ENCODE data around the gene STING1. TPM values are rescaled to one million over a fixed set of nuclear protein-coding genes. Genes with fewer than 3 reads are reported as not detected.
"Not testable (repeated sequence)": the region's sequence is repeated elsewhere in the genome, so short reads cannot be mapped to it uniquely, and the experiment has no call there.

STING1 gene
- total and polyA plus RNA-seq, 7 experiments from 2014 or later, result 84.6 to 213 (median 130) TPM

GRCh38 chr5:139517683-139518564, 35.4 kb upstream of the STING1 start:
- ChIA-PET POLR2A (interaction anchor here (0.6 to 8.3 kb wide), 16 partner anchors 9 to 172 kb away, joined by 3 to 102 read pairs (median 3); partner anchors contain the start of genes DNAJC18, SPATA24 and UBE2D2), CTCF (interaction anchor here (0.6 to 10.1 kb wide), 12 partner anchors 23 to 248 kb away, joined by 3 to 310 read pairs (median 4); partner anchors contain the start of gene SPATA24)
- peaks cover 0 to 1% (median 0%) of the 10 kb centered on the region in 11 donors for H3K9me3 Mint-ChIP-seq
- ATAC-seq (peak; percentile 97), DNase-seq (peak; percentile 78 to 97 (median 89))
- peak overlapping the region; percentile 93 to 99 (median 96) for H3K27ac Mint-ChIP-seq
- Histone ChIP-seq H3K4me1 (ENCODE audit: control insufficient read depth in 2 of 2, insufficient read depth in 2 of 2, low read length in 2 of 2) (peaks cover 0 to 3% of the 10 kb centered on the region in 2 donors), H3K27me3 (ENCODE audit: control insufficient read depth in 2 of 2, insufficient read depth in 2 of 2, low read length in 2 of 2) (no peaks in the 10 kb centered on the region), H3K36me3 (ENCODE audit: control insufficient read depth in 2 of 3, insufficient read depth in 3 of 3, low read length in 3 of 3) (no peaks in the 10 kb centered on the region), H3K9me3 (ENCODE audit: control insufficient read depth in 2 of 3, low read length in 3 of 3) (no peaks in the 10 kb centered on the region), H3K4me3 (ENCODE audit: low read length) (peak overlapping the region; percentile 79), H3K27ac (ENCODE audit: low read depth, low read length) (peak overlapping the region; percentile 90)
- H3K27me3 Mint-ChIP-seq, result no peaks in the 10 kb centered on the region
- H3K36me3 Mint-ChIP-seq, result no peaks in the 10 kb centered on the region
- peaks cover 14 to 34% (median 26%) of the 10 kb centered on the region in 7 donors for H3K4me1 Mint-ChIP-seq
- intact Hi-C loops (cut with micrococcal nuclease), result loop anchor here (1.0 to 10.0 kb wide), 11 partner anchors 25 to 323 kb away; partner anchors contain the start of genes UBE2D2 (in 2 of the 2), PAIP2 (in 1 of the 2) and SIL1 (in 1 of the 2)
- peak overlapping the region; percentile 88 to 93 (median 90) for H3K4me3 Mint-ChIP-seq

GRCh38 chr5:139514486-139514856, 31.9 kb upstream of the STING1 start:
- Histone ChIP-seq H3K36me3 (ENCODE audit: control insufficient read depth in 2 of 3, insufficient read depth in 3 of 3, low read length in 3 of 3) (no peaks in the 10 kb centered on the region), H3K4me1 (ENCODE audit: control insufficient read depth in 2 of 2, insufficient read depth in 2 of 2, low read length in 2 of 2) (peaks cover 7 to 26% of the 10 kb centered on the region in 2 donors), H3K9me3 (ENCODE audit: control insufficient read depth in 2 of 3, low read length in 3 of 3) (no peaks in the 10 kb centered on the region), H3K27me3 (ENCODE audit: control insufficient read depth in 2 of 2, insufficient read depth in 2 of 2, low read length in 2 of 2) (no peaks in the 10 kb centered on the region), H3K27ac (ENCODE audit: low read depth, low read length) (no peak overlapping the region), H3K4me3 (ENCODE audit: low read length) (no peak overlapping the region)
- Mint-ChIP-seq H3K4me3 (no peak overlapping the region), H3K27ac (peak overlapping the region in 1 of 9 donors; percentile 34), H3K27me3 (no peaks in the 10 kb centered on the region), H3K9me3 (peaks cover 0 to 5% (median 0%) of the 10 kb centered on the region in 11 donors), H3K36me3 (peaks cover 0 to 5% (median 0%) of the 10 kb centered on the region in 5 donors), H3K4me1 (peaks cover 45 to 63% (median 60%) of the 10 kb centered on the region in 7 donors)
- intact Hi-C loops (cut with micrococcal nuclease), result loop anchor here (5.0 to 10.0 kb wide), 3 partner anchors 42 to 320 kb away; partner anchors contain the start of genes SMIM33 (in 2 of the 2), MATR3 (in 1 of the 2) and SIL1 (in 1 of the 2)
- DNase-seq (no peak), ATAC-seq (no peak)
- CTCF ChIA-PET, result interaction anchor here (1.0 to 10.1 kb wide), 16 partner anchors 10 to 226 kb away, joined by 3 to 310 read pairs (median 6); partner anchors contain the start of genes DNAJC18, SMIM33 and STING1
- POLR2A ChIA-PET, result interaction anchor here (1.6 to 8.3 kb wide), 6 partner anchors 33 to 172 kb away, joined by 5 to 102 read pairs (median 6); partner anchors contain the start of genes PAIP2, SMIM33, SPATA24 and STING1

GRCh38 chr5:139513852-139514485, 31.4 kb upstream of the STING1 start:
- Mint-ChIP-seq H3K9me3 (peaks cover 0 to 5% (median 0%) of the 10 kb centered on the region in 11 donors), H3K27ac (peak overlapping the region; percentile 34 to 91 (median 61)), H3K4me1 (peaks cover 44 to 63% (median 58%) of the 10 kb centered on the region in 7 donors), H3K36me3 (peaks cover 0 to 5% (median 0%) of the 10 kb centered on the region in 5 donors), H3K4me3 (peak overlapping the region in 3 of 10 donors; percentile 1 to 38 (median 8)), H3K27me3 (no peaks in the 10 kb centered on the region)
- Histone ChIP-seq H3K4me3 (ENCODE audit: low read length) (no peak overlapping the region), H3K9me3 (ENCODE audit: control insufficient read depth in 2 of 3, low read length in 3 of 3) (no peaks in the 10 kb centered on the region), H3K27me3 (ENCODE audit: control insufficient read depth in 2 of 2, insufficient read depth in 2 of 2, low read length in 2 of 2) (no peaks in the 10 kb centered on the region), H3K27ac (ENCODE audit: low read depth, low read length) (no peak overlapping the region), H3K36me3 (ENCODE audit: control insufficient read depth in 2 of 3, insufficient read depth in 3 of 3, low read length in 3 of 3) (no peaks in the 10 kb centered on the region), H3K4me1 (ENCODE audit: control insufficient read depth in 2 of 2, insufficient read depth in 2 of 2, low read length in 2 of 2) (peaks cover 7 to 26% of the 10 kb centered on the region in 2 donors)
- intact Hi-C loops (cut with micrococcal nuclease), result loop anchor here (1.0 to 10.0 kb wide), 12 partner anchors 31 to 319 kb away; partner anchors contain the start of genes DNAJC18 (in 2 of the 2), SMIM33 (in 2 of the 2), STING1 (in 2 of the 2) and MATR3 (in 1 of the 2)
- ChIA-PET POLR2A (interaction anchor here (1.2 to 8.3 kb wide), 8 partner anchors 33 to 172 kb away, joined by 5 to 102 read pairs (median 6); partner anchors contain the start of genes DNAJC18, PAIP2, SMIM33 and SPATA24), CTCF (interaction anchor here (0.6 to 10.1 kb wide), 21 partner anchors 11 to 226 kb away, joined by 3 to 310 read pairs (median 6); partner anchors contain the start of genes DNAJC18, SMIM33 and STING1)
- ATAC-seq, result no peak
- no peak for DNase-seq

GRCh38 chr5:139513434-139513833, 30.9 kb upstream of the STING1 start:
- Mint-ChIP-seq H3K4me1 (peaks cover 39 to 59% (median 54%) of the 10 kb centered on the region in 7 donors), H3K27ac (peak overlapping the region; percentile 34 to 92 (median 62))
- H3K36me3 Mint-ChIP-seq, result not testable (repeated sequence)

GRCh38 chr5:139512786-139513390, 30.3 kb upstream of the STING1 start:
- intact Hi-C loops (cut with micrococcal nuclease), result loop anchor here (1.0 to 10.0 kb wide), 12 partner anchors 30 to 318 kb away; partner anchors contain the start of genes DNAJC18 (in 2 of the 2), SMIM33 (in 2 of the 2), STING1 (in 2 of the 2) and MATR3 (in 1 of the 2)
- no peaks in the 10 kb centered on the region for H3K27me3 Mint-ChIP-seq
- peak in 1 of 9 donors; percentile 14 for DNase-seq
- Histone ChIP-seq H3K36me3 (ENCODE audit: control insufficient read depth in 2 of 3, insufficient read depth in 3 of 3, low read length in 3 of 3) (no peaks in the 10 kb centered on the region), H3K27me3 (ENCODE audit: control insufficient read depth in 2 of 2, insufficient read depth in 2 of 2, low read length in 2 of 2) (no peaks in the 10 kb centered on the region), H3K27ac (ENCODE audit: low read depth, low read length) (no peak overlapping the region), H3K4me1 (ENCODE audit: control insufficient read depth in 2 of 2, insufficient read depth in 2 of 2, low read length in 2 of 2) (peaks cover 7 to 26% of the 10 kb centered on the region in 2 donors), H3K4me3 (ENCODE audit: low read length) (no peak overlapping the region), H3K9me3 (ENCODE audit: control insufficient read depth in 2 of 3, low read length in 3 of 3) (no peaks in the 10 kb centered on the region)
- no peak for ATAC-seq
- ChIA-PET POLR2A (interaction anchor here (0.9 to 8.3 kb wide), 11 partner anchors 17 to 171 kb away, joined by 3 to 102 read pairs (median 6); partner anchors contain the start of genes DNAJC18, PAIP2, SPATA24 and STING1), CTCF (interaction anchor here (0.7 to 10.1 kb wide), 23 partner anchors 10 to 121 kb away, joined by 3 to 310 read pairs (median 5); partner anchors contain the start of genes DNAJC18, SMIM33, STING1 and UBE2D2)
- H3K27ac Mint-ChIP-seq, result peak overlapping the region; percentile 61 to 92 (median 83)
- peak overlapping the region in 8 of 10 donors; percentile 15 to 84 (median 74) for H3K4me3 Mint-ChIP-seq
- peaks cover 0 to 5% (median 0%) of the 10 kb centered on the region in 11 donors for H3K9me3 Mint-ChIP-seq
- peaks cover 37 to 55% (median 50%) of the 10 kb centered on the region in 7 donors for H3K4me1 Mint-ChIP-seq
- peaks cover 0 to 5% (median 0%) of the 10 kb centered on the region in 5 donors for H3K36me3 Mint-ChIP-seq

More at GRCh38 chr5:139513434-139513833, 30.9 kb upstream of the STING1 start:
- H3K9me3 ChIP-seq (ENCODE audit: control insufficient read depth in 2 of 3, low read length in 3 of 3); H3K27me3 ChIP-seq (ENCODE audit: control insufficient read depth in 2 of 2, insufficient read depth in 2 of 2, low read length in 2 of 2); H3K27ac ChIP-seq (ENCODE audit: low read depth, low read length); H3K36me3 ChIP-seq (ENCODE audit: control insufficient read depth in 2 of 3, insufficient read depth in 3 of 3, low read length in 3 of 3); H3K9me3 Mint-ChIP-seq; H3K27me3 Mint-ChIP-seq; H3K4me3 ChIP-seq (ENCODE audit: low read length): not testable (repeated sequence)
- CTCF ChIA-PET, result interaction anchor here (0.6 to 10.1 kb wide), 24 partner anchors 10 to 225 kb away, joined by 3 to 310 read pairs (median 6); partner anchors contain the start of genes DNAJC18, SMIM33 and STING1
- POLR2A ChIA-PET, result interaction anchor here (1.2 to 8.3 kb wide), 9 partner anchors 32 to 171 kb away, joined by 5 to 102 read pairs (median 6); partner anchors contain the start of genes DNAJC18, PAIP2, SMIM33 and SPATA24
- H3K4me3 Mint-ChIP-seq, result peak overlapping the region in 2 of 10 donors; percentile 1 to 38
- intact Hi-C loops (cut with micrococcal nuclease), result loop anchor here (1.0 to 10.0 kb wide), 12 partner anchors 31 to 319 kb away; partner anchors contain the start of genes DNAJC18 (in 2 of the 2), SMIM33 (in 2 of the 2), STING1 (in 2 of the 2) and MATR3 (in 1 of the 2)
- H3K4me1 ChIP-seq (ENCODE audit: control insufficient read depth in 2 of 2, insufficient read depth in 2 of 2, low read length in 2 of 2), result peaks cover 7 to 26% of the 10 kb centered on the region in 2 donors
- DNase-seq (peak; percentile 51 to 77 (median 72)), ATAC-seq (peak; percentile 77)

Measured in naive thymus-derived CD4-positive, alpha-beta T cell (primary cell).